Right atrium auricular region (tissue), 2 donors: ENCODE results near the gene ZCRB1. TPM values are rescaled to one million over a fixed set of nuclear protein-coding genes. Genes with fewer than 3 reads are reported as not detected.

Experiments
- DNase-seq: peaks from one replicate; pipeline ENCODE4 v3.0.0-alpha.2; 2019; ENCODE audit warnings: low spot score
- H3K27ac ChIP-seq, 2 donors: fragments of 200-600 bp; sonication (generic); 1 replicate in 1 of 2; 2 replicates in 1 of 2; pipeline ENCODE4 v1.5.1; 2016 to 2019
- H3K27me3 ChIP-seq, 2 donors: fragments of 200-600 bp; sonication (generic); one replicate each; pipeline versions ENCODE4 v1.5.1 to v1.6.0; 2017 to 2019
- H3K36me3 ChIP-seq: fragments of 200-600 bp; sonication (generic); one replicate; pipeline ENCODE4 v1.5.1; 2016
- H3K4me1 ChIP-seq, 2 donors: fragments of 200-600 bp; sonication (generic); one replicate each; pipeline versions ENCODE4 v1.5.1 to v1.6.0; 2017 to 2019
- H3K4me3 ChIP-seq, 2 donors: fragments of 200-600 bp; sonication (generic); 1 replicate in 1 of 2; 2 replicates in 1 of 2; pipeline ENCODE4 v1.5.1; 2017 to 2019; ENCODE audit warnings: mild to moderate bottlenecking in 1 of 2, moderate library complexity in 1 of 2
- H3K9me3 ChIP-seq, 2 donors: fragments of 200-600 bp; sonication (generic); one replicate each; pipeline ENCODE4 v1.5.1; 2019
- CTCF ChIP-seq, 2 donors: fragments of 200-600 bp; sonication (generic); IDR thresholded peaks; one replicate each; pipeline ENCODE4 v1.5.1; 2019; ENCODE audit warnings: antibody characterized with exemption in 2 of 2
- total RNA-seq, 2 donors: library from RNA; depleted of rRNA; stranded (reverse); fragments of >200 nt; gene quantifications; one replicate each; pipeline ENCODE4 v1.1.0, GENCODE V29; 2016

ZCRB1 gene
- total RNA-seq = 10 to 100 TPM; 22.7 to 50.2 TPM

GRCh38 chr12:42325653-42326474 is at the start of gene ZCRB1, which contains the start of gene PPHLN1:
TSS of gene ZCRB1 (minus strand) at chr12:42326094. CDS start at chr12:42324102, 1,992 bp downstream.
TSS of gene PPHLN1 (plus strand) at chr12:42326167. CDS start at chr12:42335903, 9,736 bp downstream.
- H3K27me3 ChIP-seq = no peaks in the 10 kb centered on the region
- peak; percentile 85 for DNase-seq
- peaks cover 0 to 25% of the 10 kb centered on the region in 2 donors for H3K4me1 ChIP-seq
- H3K4me3 ChIP-seq = peak within 1 kb of the TSS; percentile 74 to 96
- no peaks in the 10 kb centered on the region for H3K36me3 ChIP-seq
- H3K27ac ChIP-seq = peak within 1 kb of the TSS; percentile 84 to 89
- H3K9me3 ChIP-seq = no peaks in the 10 kb centered on the region
- TF ChIP-seq CTCF (IDR thresholded peaks at IDR 0.05) = peak in 1 of 2 donors; percentile 20

GRCh38 chr12:42373669-42374068 is 47.8 kb upstream of the ZCRB1 start:
- H3K27me3 ChIP-seq = no peaks in the 10 kb centered on the region
- no peaks in the 10 kb centered on the region for H3K4me1 ChIP-seq
- H3K27ac ChIP-seq = no peak overlapping the region
- H3K9me3 ChIP-seq = no peaks in the 10 kb centered on the region
- no peak for DNase-seq
- H3K4me3 ChIP-seq = no peak overlapping the region
- no peak for TF ChIP-seq CTCF (IDR thresholded peaks at IDR 0.05)
- H3K36me3 ChIP-seq = no peaks in the 10 kb centered on the region

GRCh38 chr12:42372154-42372791 is 46.4 kb upstream of the ZCRB1 start:
- Histone ChIP-seq H3K27ac (no peak overlapping the region), H3K36me3 (no peaks in the 10 kb centered on the region), H3K4me1 (no peaks in the 10 kb centered on the region), H3K4me3 (no peak overlapping the region), H3K9me3 (no peaks in the 10 kb centered on the region), H3K27me3 (no peaks in the 10 kb centered on the region)
- TF ChIP-seq CTCF (IDR thresholded peaks at IDR 0.05) = peak; percentile 46 to 79
- no peak for DNase-seq

GRCh38 chr12:42370013-42370412 is 44.1 kb upstream of the ZCRB1 start:
- no peak overlapping the region for H3K27ac ChIP-seq
- no peaks in the 10 kb centered on the region for H3K36me3 ChIP-seq
- H3K4me1 ChIP-seq = no peaks in the 10 kb centered on the region
- no peak overlapping the region for H3K4me3 ChIP-seq
- no peaks in the 10 kb centered on the region for H3K9me3 ChIP-seq
- DNase-seq = no peak
- H3K27me3 ChIP-seq = no peaks in the 10 kb centered on the region
- TF ChIP-seq CTCF (IDR thresholded peaks at IDR 0.05) = no peak

- Histone ChIP-seq H3K9me3 (no peaks in the 10 kb centered on the region), H3K36me3 (no peaks in the 10 kb centered on the region), H3K4me1 (no peaks in the 10 kb centered on the region), H3K27me3 (no peaks in the 10 kb centered on the region), H3K27ac (no peak overlapping the region), H3K4me3 (no peak overlapping the region)
- no peak for DNase-seq
- no peak for TF ChIP-seq CTCF (IDR thresholded peaks at IDR 0.05)
Measured at GRCh38 chr12:42365486-42365885, 39.6 kb upstream of the ZCRB1 start.
